Activated naive CD8-positive, alpha-beta T cell treated with anti-CD3 and anti-CD28 coated beads for 36 hours (primary cell): ENCODE measurements around the gene CSNK2A3. TPM values are rescaled to one million over a fixed set of nuclear protein-coding genes. Genes with fewer than 3 reads are reported as not detected.

Experiments used
- DNase-seq: peaks from one replicate; pipeline ENCODE4 v3.0.0; 2021
- H3K27ac Mint-ChIP-seq: one replicate; pipeline ENCODE4 v1.8.0; 2022; ENCODE audit warnings: mild to moderate bottlenecking, moderate library complexity, mixed read lengths
- H3K27me3 Mint-ChIP-seq: one replicate; pipeline ENCODE4 v1.8.0; 2022; ENCODE audit warnings: mild to moderate bottlenecking, mixed read lengths
- H3K36me3 Mint-ChIP-seq: one replicate; pipeline ENCODE4 v1.8.0; 2021; ENCODE audit warnings: mild to moderate bottlenecking, mixed read lengths
- H3K4me1 Mint-ChIP-seq: one replicate; pipeline ENCODE4 v1.8.0; 2021; ENCODE audit warnings: mixed read lengths
- H3K4me3 Mint-ChIP-seq: one replicate; pipeline ENCODE4 v1.8.0; 2022; ENCODE audit warnings: mild to moderate bottlenecking, moderate library complexity, mixed read lengths
- H3K9me3 Mint-ChIP-seq: one replicate; pipeline ENCODE4 v1.8.0; 2022; ENCODE audit warnings: mixed read lengths
- total RNA-seq, 2 experiments: library from RNA; stranded (reverse); gene quantifications; one replicate each; pipeline ENCODE4 v1.2.3, GENCODE V29; 2021

The CSNK2A3 gene
- total RNA-seq, 2 experiments from 2014 or later = 2.5 to 3.4 TPM

GRCh38 chr11:11304550-11304949, 48.5 kb downstream of the CSNK2A3 start:
- Mint-ChIP-seq H3K27me3 (no peaks in the 10 kb centered on the region), H3K36me3 (peaks cover 1% of the 10 kb centered on the region), H3K4me3 (no peak overlapping the region), H3K9me3 (no peaks in the 10 kb centered on the region), H3K4me1 (no peaks in the 10 kb centered on the region), H3K27ac (no peak overlapping the region)
- no peak for DNase-seq

GRCh38 chr11:11302565-11302964, 50.5 kb downstream of the CSNK2A3 start:
- Mint-ChIP-seq H3K4me1 (no peaks in the 10 kb centered on the region), H3K27me3 (no peaks in the 10 kb centered on the region), H3K4me3 (no peak overlapping the region), H3K9me3 (no peaks in the 10 kb centered on the region), H3K27ac (no peak overlapping the region), H3K36me3 (no peaks in the 10 kb centered on the region)
- no peak for DNase-seq
